ENCODE measurements around the gene MIA3.
A peak's percentile ranks its signal among the peaks of the same experiment; 100 is the strongest.
"Not testable (repeated sequence)": the region's sequence is repeated elsewhere in the genome, so short reads cannot be mapped to it uniquely, and the experiment has no call there.

The MIA3 gene

DNA sequence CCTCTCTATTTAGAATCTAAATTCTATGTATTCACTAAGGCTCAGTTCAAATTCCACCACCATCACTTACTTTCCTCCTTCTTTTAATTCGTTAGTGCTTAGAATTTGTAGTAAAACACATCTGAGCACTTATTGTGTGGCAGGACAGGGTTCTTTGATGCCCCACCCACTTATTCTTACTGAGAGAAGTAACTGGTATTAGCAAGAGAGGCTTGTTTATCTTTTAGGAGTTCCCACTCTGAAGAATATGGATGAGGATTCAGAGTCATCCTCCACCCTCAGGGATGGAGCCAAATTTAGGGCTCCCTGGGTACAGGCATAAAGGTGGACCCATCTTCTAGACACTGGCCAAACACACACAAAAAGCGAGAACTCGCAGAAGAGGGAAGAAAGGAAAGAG is 16.6 kb upstream of the MIA3 start:
- TF ChIP-seq, protein P1, sequence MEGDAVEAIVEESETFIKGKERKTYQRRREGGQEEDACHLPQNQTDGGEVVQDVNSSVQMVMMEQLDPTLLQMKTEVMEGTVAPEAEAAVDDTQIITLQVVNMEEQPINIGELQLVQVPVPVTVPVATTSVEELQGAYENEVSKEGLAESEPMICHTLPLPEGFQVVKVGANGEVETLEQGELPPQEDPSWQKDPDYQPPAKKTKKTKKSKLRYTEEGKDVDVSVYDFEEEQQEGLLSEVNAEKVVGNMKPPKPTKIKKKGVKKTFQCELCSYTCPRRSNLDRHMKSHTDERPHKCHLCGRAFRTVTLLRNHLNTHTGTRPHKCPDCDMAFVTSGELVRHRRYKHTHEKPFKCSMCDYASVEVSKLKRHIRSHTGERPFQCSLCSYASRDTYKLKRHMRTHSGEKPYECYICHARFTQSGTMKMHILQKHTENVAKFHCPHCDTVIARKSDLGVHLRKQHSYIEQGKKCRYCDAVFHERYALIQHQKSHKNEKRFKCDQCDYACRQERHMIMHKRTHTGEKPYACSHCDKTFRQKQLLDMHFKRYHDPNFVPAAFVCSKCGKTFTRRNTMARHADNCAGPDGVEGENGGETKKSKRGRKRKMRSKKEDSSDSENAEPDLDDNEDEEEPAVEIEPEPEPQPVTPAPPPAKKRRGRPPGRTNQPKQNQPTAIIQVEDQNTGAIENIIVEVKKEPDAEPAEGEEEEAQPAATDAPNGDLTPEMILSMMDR (IDR thresholded peaks at IDR 0.05; ENCODE audit: control insufficient read depth, insufficient read depth, low read depth, low read length, missing control alignments) = no peak
- no peak overlapping the region for H3K4me3 ChIP-seq (ENCODE audit: control insufficient read depth, low read depth, low read length)
- DNase-seq (ENCODE audit: low read depth) = no peak

DNA sequence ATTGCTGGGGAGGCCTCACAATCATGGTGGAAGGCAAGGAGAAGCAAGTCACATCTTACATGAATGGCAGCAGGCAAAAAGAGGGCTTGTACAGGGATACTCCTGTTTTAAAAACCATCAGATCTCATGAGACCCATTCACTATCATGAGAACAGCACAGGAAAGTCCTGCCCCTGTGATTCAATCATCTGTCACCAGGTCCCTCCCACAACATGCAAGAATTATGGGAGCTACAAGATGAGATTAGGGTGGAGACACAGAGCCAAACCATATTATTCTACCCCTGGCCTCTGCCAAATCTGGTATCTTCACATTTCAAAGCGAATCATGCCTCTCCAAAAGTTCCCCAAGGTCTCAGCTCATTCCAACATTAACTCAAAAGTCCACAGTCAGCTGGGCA is 11.1 kb upstream of the MIA3 start:
- TF ChIP-seq, protein P1 (IDR thresholded peaks at IDR 0.05; ENCODE audit: control insufficient read depth, insufficient read depth, low read depth, low read length, missing control alignments) = no peak
- DNase-seq (ENCODE audit: low read depth) = no peak

DNA sequence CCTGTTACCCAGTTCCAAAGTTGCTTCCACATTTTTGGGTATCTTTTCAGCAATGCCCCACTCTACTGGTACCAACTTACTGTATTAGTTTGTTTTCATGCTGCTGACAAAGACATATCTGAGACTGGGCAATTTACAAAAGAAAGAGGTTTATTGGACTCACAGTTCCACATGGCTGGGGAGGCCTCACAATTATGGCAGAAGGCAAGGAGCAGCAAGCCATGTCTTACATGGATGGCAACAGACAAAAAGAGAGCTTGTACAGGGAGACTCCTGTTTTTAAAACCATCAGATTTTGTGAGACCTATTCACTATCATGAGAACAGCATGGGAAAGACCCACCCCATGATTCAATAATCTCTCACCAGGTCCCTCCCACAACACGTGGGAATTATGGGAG is 8.8 kb upstream of the MIA3 start:
- DNase-seq (ENCODE audit: low read depth); H3K4me3 ChIP-seq (ENCODE audit: control insufficient read depth, low read depth, low read length): not testable (repeated sequence)

More for the DNA sequence above, 11.1 kb upstream of the MIA3 start:
- no peak overlapping the region for H3K4me3 ChIP-seq (ENCODE audit: control insufficient read depth, low read depth, low read length)

DNA sequence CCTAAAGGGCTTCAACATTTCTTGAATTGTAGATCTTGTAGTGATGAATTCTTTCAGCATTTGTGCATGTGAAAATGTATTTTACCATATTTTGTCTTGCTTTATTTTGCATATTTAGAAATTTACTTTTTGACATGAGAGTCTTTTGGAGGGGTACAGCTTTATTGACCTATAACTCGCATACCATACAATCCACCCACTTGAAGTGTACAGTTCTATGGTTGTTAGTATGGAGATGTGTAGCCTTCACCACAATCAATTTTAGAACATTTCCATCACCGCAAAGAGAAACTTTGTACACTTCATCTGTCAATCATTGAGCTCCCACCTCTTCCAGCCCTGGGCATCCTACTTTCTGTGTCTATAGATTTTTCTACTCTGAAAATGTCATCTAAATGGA is 7.2 kb upstream of the MIA3 start:
- no peak overlapping the region for H3K4me3 ChIP-seq (ENCODE audit: control insufficient read depth, low read depth, low read length)
- TF ChIP-seq, protein P1 (IDR thresholded peaks at IDR 0.05; ENCODE audit: control insufficient read depth, insufficient read depth, low read depth, low read length, missing control alignments) = no peak
- no peak for DNase-seq (ENCODE audit: low read depth)

DNA sequence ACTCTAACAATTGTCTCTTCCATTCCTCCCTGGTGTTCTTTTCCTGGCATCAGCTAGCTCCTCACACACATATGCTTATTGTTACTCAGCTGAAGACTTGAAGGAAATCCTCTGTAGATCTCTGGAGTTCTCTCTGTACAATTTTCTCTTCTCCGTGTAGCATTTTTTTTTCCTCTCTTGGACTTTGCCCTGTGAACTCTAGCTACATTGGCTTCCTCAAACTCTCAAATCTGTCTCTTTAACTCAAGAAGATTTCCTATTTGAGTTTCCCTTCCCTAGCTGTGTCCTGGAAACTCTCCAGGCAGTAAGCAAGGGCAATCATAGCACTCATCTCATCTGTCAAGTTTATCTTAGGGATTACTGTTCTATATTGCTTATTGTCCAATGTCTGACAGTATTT is 4.3 kb upstream of the MIA3 start:
- H3K4me3 ChIP-seq (ENCODE audit: control insufficient read depth, low read depth, low read length) = no peak overlapping the region
- TF ChIP-seq, protein P1 (IDR thresholded peaks at IDR 0.05; ENCODE audit: control insufficient read depth, insufficient read depth, low read depth, low read length, missing control alignments) = no peak
- no peak for DNase-seq (ENCODE audit: low read depth)

DNA sequence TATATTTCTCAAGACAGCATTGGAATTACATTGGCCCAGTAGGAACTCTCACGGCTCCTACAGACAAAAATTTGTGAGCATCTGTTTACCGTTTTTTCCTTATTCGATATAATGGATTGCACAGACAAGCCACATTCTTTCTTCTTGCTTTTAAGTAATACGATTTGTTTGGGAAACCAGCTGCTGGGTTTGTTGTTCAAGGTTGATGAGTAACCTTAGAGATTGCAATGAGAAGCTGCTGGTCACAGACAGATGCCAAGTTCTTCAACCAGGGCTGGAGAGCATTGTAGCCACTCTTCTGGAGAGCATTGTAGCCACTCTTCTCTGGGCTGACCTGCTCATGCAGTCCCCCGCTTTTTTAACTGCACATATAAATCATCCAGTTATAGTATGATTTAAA is 1.4 kb upstream of the MIA3 start:
- peak; percentile 91 for DNase-seq (ENCODE audit: low read depth)
- TF ChIP-seq, protein P1 (IDR thresholded peaks at IDR 0.05; ENCODE audit: control insufficient read depth, insufficient read depth, low read depth, low read length, missing control alignments) = no peak
- no peak overlapping the region for H3K4me3 ChIP-seq (ENCODE audit: control insufficient read depth, low read depth, low read length)

DNA sequence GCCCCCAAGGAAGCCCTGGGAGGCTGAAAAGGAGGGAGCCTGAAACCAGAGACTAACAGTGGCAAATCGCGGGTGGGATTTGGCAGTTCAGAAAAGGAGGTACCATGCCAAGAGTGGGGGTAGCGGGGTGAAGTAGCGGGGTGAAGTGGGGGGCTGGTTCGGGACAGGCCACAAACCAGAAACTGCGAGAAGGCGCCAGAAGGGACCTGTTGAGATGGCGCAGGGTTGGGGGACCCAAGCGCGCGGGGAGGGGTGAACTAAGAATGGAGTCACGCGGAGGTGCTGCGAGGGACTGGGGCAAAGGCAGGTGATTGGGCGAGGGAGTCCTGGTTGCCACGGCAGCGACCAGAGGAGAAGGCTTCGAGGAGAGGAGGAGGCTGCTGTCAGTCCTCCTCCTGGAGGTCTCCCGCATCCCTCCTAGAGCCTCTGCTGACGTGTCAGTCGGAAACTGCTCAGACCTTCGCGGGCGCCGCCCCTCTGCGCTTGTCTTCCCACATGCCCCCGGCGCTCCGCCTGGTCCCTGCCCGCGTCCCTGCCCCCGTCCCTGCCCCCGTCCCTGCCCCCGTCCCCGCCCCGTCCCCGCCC is 438 bp upstream of the MIA3 start:
- H3K4me3 ChIP-seq (ENCODE audit: control insufficient read depth, low read depth, low read length) = peak overlapping the region; percentile 67
- DNase-seq (ENCODE audit: low read depth) = peak; percentile 94
- TF ChIP-seq, protein P1 (IDR thresholded peaks at IDR 0.05; ENCODE audit: control insufficient read depth, insufficient read depth, low read depth, low read length, missing control alignments) = no peak
